GM23338 (cell line): ENCODE data around the gene PDE4B. TPM values are rescaled to one million over a fixed set of nuclear protein-coding genes. Genes with fewer than 3 reads are reported as not detected.

Source experiments
- ATAC-seq: fragments of 200-7000 bp; cut with Tn5 transposase; 3 replicates; pipeline ENCODE4 v1.9.1; 2020
- DNase-seq: peaks from one replicate; pipeline ENCODE4 v3.0.0-alpha.2; 2015; ENCODE audit warnings: low spot score
- H2AFZ ChIP-seq: fragments of 200-600 bp; sonication (generic); 2 replicates; pipeline ENCODE4 v1.8.0; 2016; ENCODE audit warnings: antibody characterized with exemption, mild to moderate bottlenecking, moderate library complexity
- H3F3A ChIP-seq: fragments of 200-600 bp; sonication (generic); replicated peaks from 2 replicates; pipeline ENCODE4 v1.8.0; 2017; ENCODE audit warnings: antibody characterized with exemption, mixed run types, low read depth
- H3K27ac ChIP-seq: fragments of 200-600 bp; sonication (generic); 2 replicates; pipeline ENCODE4 v1.6.1; 2016; ENCODE audit warnings: low read depth
- H3K27me3 ChIP-seq: fragments of 200-600 bp; sonication (generic); 2 replicates; pipeline ENCODE4 v1.8.0; 2016; ENCODE audit warnings: mild to moderate bottlenecking, mixed run types, moderate library complexity; ENCODE audit not compliant: insufficient read depth
- H3K36me3 ChIP-seq: fragments of 200-600 bp; sonication (generic); 2 replicates; pipeline ENCODE4 v1.8.0; 2016; ENCODE audit warnings: mild to moderate bottlenecking; ENCODE audit not compliant: insufficient read depth
- H3K4me1 ChIP-seq: fragments of 200-600 bp; sonication (generic); 2 replicates; pipeline ENCODE4 v1.8.0; 2016; ENCODE audit warnings: mild to moderate bottlenecking, moderate library complexity; ENCODE audit not compliant: insufficient read depth
- H3K4me2 ChIP-seq: fragments of 200-600 bp; sonication (generic); 2 replicates; pipeline ENCODE4 v1.7.1; 2017; ENCODE audit warnings: mixed run types
- H3K4me3 ChIP-seq: fragments of 200-600 bp; sonication (generic); 2 replicates; pipeline ENCODE4 v1.6.1; 2016; ENCODE audit warnings: mixed run types
- H3K79me2 ChIP-seq: fragments of 200-600 bp; sonication (generic); replicated peaks from 2 replicates; pipeline ENCODE4 v1.8.0; 2017; ENCODE audit warnings: mild to moderate bottlenecking; ENCODE audit not compliant: insufficient read depth
- H3K9me2 ChIP-seq: fragments of 200-600 bp; sonication (generic); 2 replicates; pipeline ENCODE4 v1.8.0; 2017; ENCODE audit not compliant: insufficient read depth
- H4K20me1 ChIP-seq: fragments of 200-600 bp; sonication (generic); replicated peaks from 2 replicates; pipeline ENCODE4 v1.8.0; 2017; ENCODE audit warnings: mild to moderate bottlenecking; ENCODE audit not compliant: insufficient read depth
- H3K27ac Mint-ChIP-seq: 2 replicates; pipeline ENCODE4 v1.8.0; 2020; ENCODE audit warnings: inconsistent platforms, mild to moderate bottlenecking, moderate library complexity, mixed read lengths
- H3K27me3 Mint-ChIP-seq: 3 replicates; pipeline ENCODE4 v1.8.0; 2022; ENCODE audit warnings: low read depth, mild to moderate bottlenecking, moderate library complexity, mixed read lengths, inconsistent platforms; ENCODE audit not compliant: insufficient read depth, poor library complexity
- H3K36me3 Mint-ChIP-seq: 3 replicates; pipeline ENCODE4 v1.8.0; 2021; ENCODE audit warnings: low read depth, mild to moderate bottlenecking, inconsistent platforms, moderate library complexity, mixed read lengths
- H3K4me1 Mint-ChIP-seq: 3 replicates; pipeline ENCODE4 v1.8.0; 2020; ENCODE audit warnings: mild to moderate bottlenecking, inconsistent platforms, mixed read lengths
- H3K4me3 Mint-ChIP-seq: 3 replicates; pipeline ENCODE4 v1.8.0; 2021; ENCODE audit warnings: moderate library complexity, mild to moderate bottlenecking, inconsistent platforms, mixed read lengths
- H3K9me3 Mint-ChIP-seq: 3 replicates; pipeline ENCODE4 v1.8.0; 2020; ENCODE audit warnings: moderate library complexity, mild to moderate bottlenecking, inconsistent platforms, mixed read lengths
- CREB1 ChIP-seq: fragments of 250-450 bp; sonication (Bioruptor Pico); IDR thresholded peaks from 2 replicates; pipeline ENCODE4 v1.5.0; 2020; ENCODE audit warnings: low read depth, mild to moderate bottlenecking, moderate library complexity
- CTCF ChIP-seq, 2 experiments: fragments of 200-600 bp in 1 of 2; sonication (generic) in 1 of 2; conservative IDR thresholded peaks; 2 replicates each; pipeline versions ENCODE4 v1.5.1 to v1.6.1; 2016 to 2017; ENCODE audit warnings: antibody characterized with exemption in 2 of 2, low read depth in 2 of 2, mild to moderate bottlenecking in 2 of 2, moderate library complexity in 1 of 2
- EZH2 ChIP-seq: fragments of 200-600 bp; sonication (generic); IDR thresholded peaks from one replicate; pipeline ENCODE4 v1.8.0; 2017; ENCODE audit warnings: antibody characterized with exemption, mild to moderate bottlenecking, low read depth; ENCODE audit not compliant: unreplicated experiment
- EZH2phosphoT487 ChIP-seq: fragments of 200-600 bp; sonication (generic); IDR thresholded peaks from one replicate; pipeline ENCODE4 v1.8.1; 2018; ENCODE audit warnings: antibody characterized with exemption; ENCODE audit not compliant: unreplicated experiment
- JUNB ChIP-seq: IDR thresholded peaks from one replicate; pipeline ENCODE4 v1.6.1; 2016; ENCODE audit warnings: antibody characterized with exemption; ENCODE audit not compliant: unreplicated experiment
- NANOG ChIP-seq: IDR thresholded peaks from 2 replicates; pipeline ENCODE4 v1.6.1; 2016; ENCODE audit warnings: antibody characterized with exemption, borderline replicate concordance
- POLR2AphosphoS5 ChIP-seq: IDR thresholded peaks from 2 replicates; pipeline ENCODE4 v1.6.1; 2016; ENCODE audit warnings: antibody characterized with exemption, low read depth
- ZNF114 ChIP-seq: fragments of 250-450 bp; sonication (Bioruptor Pico); IDR thresholded peaks from 2 replicates; pipeline ENCODE4 v1.5.0; 2020; ENCODE audit warnings: mild to moderate bottlenecking, moderate library complexity
- ZNF331 ChIP-seq: fragments of 250-450 bp; sonication (Bioruptor Pico); IDR thresholded peaks from 2 replicates; pipeline ENCODE4 v1.5.0; 2020; ENCODE audit warnings: low read depth, mild to moderate bottlenecking, moderate library complexity
- ZNF462 ChIP-seq: fragments of 250-450 bp; sonication (Bioruptor Pico); IDR thresholded peaks from 2 replicates; pipeline ENCODE4 v1.5.0; 2020; ENCODE audit warnings: mild to moderate bottlenecking, moderate library complexity
- polyA plus RNA-seq: library from polyadenylated mRNA; unstranded; fragments of >200 nt; fragmentation: Nextera tagmentation; extraction: Ambion mirVana; gene quantifications from 2 replicates; pipeline ENCODE4 v1.2.1, GENCODE V29; 2016
- total RNA-seq: library from RNA; depleted of rRNA; stranded (reverse); fragments of >200 nt; shearing (Covaris generic); gene quantifications from 2 replicates; pipeline ENCODE4 v1.2.3, GENCODE V29; 2014

PDE4B gene
- total and polyA plus RNA-seq, 2 experiments from 2014 or later: 14.0 to 25.6 TPM

GRCh38 chr1:65990161-65990560 is 197.5 kb downstream of the PDE4B start (continued):
- TF ChIP-seq ZNF462 (CRISPR knock-in tag) (no peak), POLR2AphosphoS5 (no peak), JUNB (no peak), CREB1 (CRISPR knock-in tag) (no peak), ZNF114 (CRISPR knock-in tag) (no peak), EZH2 (no peak), ZNF331 (no peak), NANOG (no peak)

DNA sequence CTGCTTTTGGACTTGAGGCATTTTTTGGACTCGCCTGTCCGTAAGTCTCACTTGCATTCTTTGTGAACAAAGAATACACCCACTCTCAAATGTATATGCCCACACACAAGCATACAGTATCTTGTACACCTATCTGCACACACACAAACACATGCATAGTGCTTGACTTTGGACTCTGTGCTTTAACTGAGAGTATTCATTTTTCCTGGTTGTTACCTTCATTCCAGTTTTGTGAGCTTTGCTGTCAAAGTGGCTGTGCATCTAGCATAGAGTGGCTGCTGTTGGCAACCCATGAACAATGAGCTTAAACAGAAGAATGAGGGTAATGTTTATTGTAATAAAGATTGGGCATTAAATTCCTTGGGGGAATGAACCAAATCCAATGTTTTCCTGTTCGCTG is 199.0 kb downstream of the PDE4B start:
- no peaks in the 10 kb centered on the region for H3K4me1 ChIP-seq
- H2AFZ ChIP-seq: no peak overlapping the region
- no peaks in the 10 kb centered on the region for H3K27me3 ChIP-seq
- no peaks in the 10 kb centered on the region for H3K9me2 ChIP-seq
- H3K36me3 ChIP-seq: no peaks in the 10 kb centered on the region
- no peaks in the 10 kb centered on the region for H3K9me3 Mint-ChIP-seq
- no peaks in the 10 kb centered on the region for H3F3A ChIP-seq
- no peaks in the 10 kb centered on the region for H4K20me1 ChIP-seq
- ATAC-seq (no peak), DNase-seq (no peak)
- no peak overlapping the region for H3K4me3 Mint-ChIP-seq
- H3K4me3 ChIP-seq: no peak overlapping the region
- H3K27me3 Mint-ChIP-seq: peaks cover 6% of the 10 kb centered on the region
- H3K79me2 ChIP-seq: no peaks in the 10 kb centered on the region
- no peak overlapping the region for H3K27ac Mint-ChIP-seq
- H3K4me1 Mint-ChIP-seq: no peaks in the 10 kb centered on the region
- H3K4me2 ChIP-seq: no peak overlapping the region
- H3K27ac ChIP-seq: no peak overlapping the region
- no peaks in the 10 kb centered on the region for H3K36me3 Mint-ChIP-seq
- TF ChIP-seq EZH2phosphoT487 (no peak), JUNB (no peak), EZH2 (no peak), CTCF (conservative IDR thresholded peaks at IDR 0.05; ENCODE audit: low read depth in 2 of 2) (no peak), NANOG (no peak), CREB1 (CRISPR knock-in tag) (no peak), ZNF114 (CRISPR knock-in tag) (no peak), POLR2AphosphoS5 (no peak)
